Measurements from ENCODE around the gene AVPI1. TPM values are rescaled to one million over a fixed set of nuclear protein-coding genes. Genes with fewer than 3 reads are reported as not detected.
"Not testable (repeated sequence)": the region's sequence is repeated elsewhere in the genome, so short reads cannot be mapped to it uniquely, and the experiment has no call there.

Gene AVPI1
- total RNA-seq, 2 experiments from 2014 or later, result 2.5 to 3.0 TPM

DNA sequence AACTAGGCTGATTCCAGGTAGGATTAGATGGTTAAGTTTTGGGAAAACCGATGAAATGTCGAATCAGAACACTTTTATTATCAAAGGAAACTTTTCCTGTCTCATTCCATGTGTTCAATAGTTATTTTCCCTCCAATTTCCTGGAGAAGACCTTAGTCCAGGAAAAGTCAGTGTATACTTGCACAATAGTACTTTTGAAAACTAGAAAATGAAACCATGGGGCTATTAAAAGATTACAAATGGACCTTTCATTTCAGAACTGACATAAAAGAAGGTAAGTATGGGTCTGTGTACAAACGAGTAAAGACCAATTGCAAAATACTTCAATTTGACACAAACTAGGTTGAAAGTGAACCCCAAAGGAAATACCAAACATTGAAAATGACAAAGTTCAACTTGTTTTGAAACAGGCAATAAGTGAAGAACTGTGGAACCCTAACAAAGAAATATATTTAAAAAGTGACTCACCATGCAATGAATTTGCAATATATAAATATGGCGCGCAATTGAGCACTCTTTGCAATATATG lies 2.1 kb downstream of the AVPI1 start:
- DNase-seq, result no peak
- Mint-ChIP-seq H3K9me3 (no peaks in the 10 kb centered on the region), H3K27ac (no peak overlapping the region), H3K4me1 (ENCODE audit: low read depth) (peaks cover 22% of the 10 kb centered on the region), H3K36me3 (ENCODE audit: low read depth) (no peaks in the 10 kb centered on the region), H3K4me3 (no peak overlapping the region), H3K27me3 (no peaks in the 10 kb centered on the region)
- TF ChIP-seq CTCF (IDR thresholded peaks at IDR 0.05), result no peak
- no peak for ATAC-seq
- ChIA-PET CTCF (interaction anchor here (0.6 to 4.9 kb wide), 5 partner anchors 9 to 51 kb away, joined by 3 to 71 read pairs (median 23); partner anchors contain the start of gene ZFYVE27), POLR2A (no interaction called here)
- intact Hi-C loops (cut with micrococcal nuclease), result no loop called here

- CTCF ChIA-PET, result interaction anchor here (1.0 to 4.7 kb wide), 4 partner anchors 18 to 51 kb away, joined by 3 to 34 read pairs (median 22); partner anchors contain the start of gene ZFYVE27
- H3K27ac Mint-ChIP-seq; H3K27me3 Mint-ChIP-seq; DNase-seq; H3K4me3 Mint-ChIP-seq; ATAC-seq; intact Hi-C loops (cut with micrococcal nuclease); H3K9me3 Mint-ChIP-seq; H3K36me3 Mint-ChIP-seq (ENCODE audit: low read depth): not testable (repeated sequence)
- POLR2A ChIA-PET, result interaction anchor here (0.8 to 1.4 kb wide), 2 partner anchors 9 to 16 kb away, joined by 3 to 5 read pairs; no protein-coding TSS in a partner anchor
- H3K4me1 Mint-ChIP-seq (ENCODE audit: low read depth), result peaks cover 22% of the 10 kb centered on the region
These were observed 2.7 kb downstream of the AVPI1 start for GRCh38 chr10:97684368-97684713.

- Mint-ChIP-seq H3K27ac (no peak overlapping the region), H3K27me3 (no peaks in the 10 kb centered on the region), H3K9me3 (no peaks in the 10 kb centered on the region), H3K36me3 (ENCODE audit: low read depth) (no peaks in the 10 kb centered on the region), H3K4me3 (no peak overlapping the region), H3K4me1 (ENCODE audit: low read depth) (peaks cover 22% of the 10 kb centered on the region)
- TF ChIP-seq CTCF (IDR thresholded peaks at IDR 0.05), result no peak
- POLR2A ChIA-PET, result interaction anchor here (0.8 to 1.4 kb wide), 2 partner anchors 8 to 16 kb away, joined by 3 to 5 read pairs; no protein-coding TSS in a partner anchor
- DNase-seq (no peak), ATAC-seq (no peak)
- intact Hi-C loops (cut with micrococcal nuclease), result no loop called here
- CTCF ChIA-PET, result interaction anchor here (0.6 to 3.0 kb wide), 7 partner anchors 14 to 131 kb away, joined by 3 to 23 read pairs (median 3); no protein-coding TSS in a partner anchor
These were observed 3.3 kb downstream of the AVPI1 start for GRCh38 chr10:97683556-97684367.

DNA sequence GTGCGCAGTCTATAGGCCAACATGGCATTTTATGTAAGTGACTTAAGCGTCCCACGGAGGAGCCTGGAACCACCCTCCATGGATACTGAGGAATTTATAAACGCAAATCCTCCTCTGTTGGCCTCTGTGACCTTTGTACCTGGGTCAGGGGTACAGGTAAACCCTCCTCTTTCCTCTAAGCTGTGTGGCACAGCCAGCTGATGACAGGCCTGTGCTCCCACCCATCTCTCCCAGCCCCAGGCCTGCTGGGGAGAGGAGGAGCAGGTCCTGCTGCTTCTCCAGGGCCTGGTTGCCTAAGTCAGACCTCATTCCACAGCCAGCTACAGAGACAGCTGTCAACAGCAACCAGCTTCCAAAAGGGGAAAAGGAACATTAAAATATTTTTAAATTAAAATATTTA lies 5.0 kb downstream of the AVPI1 start:
- Mint-ChIP-seq H3K36me3 (ENCODE audit: low read depth) (peaks cover 2% of the 10 kb centered on the region), H3K9me3 (no peaks in the 10 kb centered on the region), H3K4me3 (no peak overlapping the region), H3K27me3 (no peaks in the 10 kb centered on the region), H3K4me1 (ENCODE audit: low read depth) (peaks cover 17% of the 10 kb centered on the region), H3K27ac (no peak overlapping the region)
- POLR2A ChIA-PET, result no interaction called here
- no peak for TF ChIP-seq CTCF (IDR thresholded peaks at IDR 0.05)
- ATAC-seq (no peak), DNase-seq (no peak)
- CTCF ChIA-PET, result interaction anchor here (1.0 to 3.0 kb wide), 2 partner anchors 17 to 20 kb away, joined by 4 to 23 read pairs; no protein-coding TSS in a partner anchor
- intact Hi-C loops (cut with micrococcal nuclease), result no loop called here

GRCh38 chr10:97679594-97679993 lies 7.4 kb downstream of the AVPI1 start:
- Mint-ChIP-seq H3K27me3 (no peaks in the 10 kb centered on the region), H3K27ac (no peak overlapping the region), H3K9me3 (no peaks in the 10 kb centered on the region), H3K4me1 (ENCODE audit: low read depth) (peaks cover 11% of the 10 kb centered on the region), H3K36me3 (ENCODE audit: low read depth) (peaks cover 2% of the 10 kb centered on the region), H3K4me3 (no peak overlapping the region)
- POLR2A ChIA-PET, result interaction anchor here (0.6 to 1.0 kb wide), 2 partner anchors 13 to 46 kb away, joined by 3 to 4 read pairs; no protein-coding TSS in a partner anchor
- TF ChIP-seq CTCF (IDR thresholded peaks at IDR 0.05), result no peak
- CTCF ChIA-PET, result interaction anchor here (1.0 to 1.4 kb wide), 2 partner anchors 9 to 22 kb away, joined by 3 read pairs; no protein-coding TSS in a partner anchor
- ATAC-seq, result no peak
- DNase-seq, result no peak
- intact Hi-C loops (cut with micrococcal nuclease), result no loop called here
